HepG2 (cell line): ENCODE measurements around the gene PTPRN. TPM values are rescaled to one million over a fixed set of nuclear protein-coding genes. Genes with fewer than 3 reads are reported as not detected.

ENCODE experiments used
- CBFB ChIP-seq: sonication (generic); formaldehyde crosslinking; IDR thresholded peaks from 2 replicates; pipeline ENCODE4 v1.4.0; 2020; ENCODE audit warnings: missing genetic modification reagents
- EHMT2 ChIP-seq: fragments of 200-600 bp; sonication (generic); IDR thresholded peaks from 2 replicates; pipeline ENCODE4 v1.7.0; 2017; ENCODE audit warnings: antibody characterized with exemption, low read depth, low read length, borderline replicate concordance
- GMEB1 ChIP-seq: sonication (generic); formaldehyde crosslinking; IDR thresholded peaks from 2 replicates; pipeline ENCODE4 v1.5.1; 2020; ENCODE audit warnings: missing genetic modification reagents, mild to moderate bottlenecking, borderline replicate concordance
- GPBP1L1 ChIP-seq: sonication (generic); formaldehyde crosslinking; IDR thresholded peaks from 2 replicates; pipeline ENCODE4 v1.5.0; 2020; ENCODE audit warnings: mild to moderate bottlenecking, missing genetic modification reagents
- HOXA9 ChIP-seq: sonication (generic); formaldehyde crosslinking; IDR thresholded peaks from 2 replicates; pipeline ENCODE4 v1.8.1; 2022; ENCODE audit warnings: missing genetic modification reagents, mild to moderate bottlenecking, moderate library complexity, borderline replicate concordance
- JUND ChIP-seq: sonication (generic); formaldehyde crosslinking; IDR thresholded peaks from 2 replicates; pipeline ENCODE4 v1.8.0; 2022; ENCODE audit warnings: mild to moderate bottlenecking, missing genetic modification reagents
- KDM2A ChIP-seq: sonication (generic); formaldehyde crosslinking; IDR thresholded peaks from 2 replicates; pipeline ENCODE4 v1.4.0; 2020; ENCODE audit warnings: low read depth, missing genetic modification reagents, borderline replicate concordance
- KLF16 ChIP-seq, 2 experiments: sonication (generic) in 1 of 2; formaldehyde crosslinking in 1 of 2; IDR thresholded peaks; 2 replicates each; pipeline versions ENCODE4 v1.6.1 to v1.8.0; 2016 to 2023; ENCODE audit warnings: missing genetic modification reagents in 2 of 2, missing compliant biosample characterization in 1 of 2
- MTA1 ChIP-seq: sonication (generic); formaldehyde crosslinking; IDR thresholded peaks from 2 replicates; pipeline ENCODE4 v1.4.0; 2020; ENCODE audit warnings: missing genetic modification reagents, mild to moderate bottlenecking, borderline replicate concordance
- PRDM10 ChIP-seq: sonication (generic); formaldehyde crosslinking; IDR thresholded peaks from 2 replicates; pipeline ENCODE4 v1.4.0; 2020; ENCODE audit warnings: low read depth, missing genetic modification reagents
- RARG ChIP-seq: sonication (generic); formaldehyde crosslinking; IDR thresholded peaks from 2 replicates; pipeline ENCODE4 v1.4.0; 2020; ENCODE audit warnings: low read depth, mild to moderate bottlenecking, missing genetic modification reagents
- RFX3 ChIP-seq: IDR thresholded peaks from 2 replicates; pipeline ENCODE4 v1.6.1; 2016; ENCODE audit warnings: missing biosample characterization, missing genetic modification reagents
- SETDB1 ChIP-seq: sonication (generic); formaldehyde crosslinking; IDR thresholded peaks from 2 replicates; pipeline ENCODE4 v1.5.1; 2020; ENCODE audit warnings: missing genetic modification reagents, mild to moderate bottlenecking, borderline replicate concordance
- SYNCRIP ChIP-seq: fragments of 200-400 bp; formaldehyde crosslinking; IDR thresholded peaks from 2 replicates; pipeline ENCODE4 v1.6.1; 2018; ENCODE audit warnings: mild to moderate bottlenecking, low read depth, low read length; ENCODE audit not compliant: insufficient read depth
- TEF ChIP-seq: sonication (generic); formaldehyde crosslinking; IDR thresholded peaks from 2 replicates; pipeline ENCODE4 v1.5.0; 2020; ENCODE audit warnings: missing genetic modification reagents
- ZBTB21 ChIP-seq: sonication (generic); formaldehyde crosslinking; IDR thresholded peaks from 2 replicates; pipeline ENCODE4 v1.4.0; 2020; ENCODE audit warnings: missing genetic modification reagents
- ZNF337 ChIP-seq: sonication (generic); formaldehyde crosslinking; IDR thresholded peaks from 2 replicates; pipeline ENCODE4 v1.5.1; 2020; ENCODE audit warnings: missing genetic modification reagents, low read depth, mild to moderate bottlenecking, borderline replicate concordance
- ZNF468 ChIP-seq: sonication (generic); formaldehyde crosslinking; IDR thresholded peaks from 2 replicates; pipeline ENCODE4 v1.8.0; 2022; ENCODE audit warnings: mild to moderate bottlenecking, moderate library complexity, missing genetic modification reagents
- ZNF7 ChIP-seq: IDR thresholded peaks from 2 replicates; pipeline ENCODE4 v1.6.1; 2016; ENCODE audit warnings: missing biosample characterization, missing genetic modification reagents
- ZNF777 ChIP-seq: sonication (generic); formaldehyde crosslinking; IDR thresholded peaks from 2 replicates; pipeline ENCODE4 v1.4.0; 2020; ENCODE audit warnings: missing genetic modification reagents
- ZNF883 ChIP-seq: sonication (generic); formaldehyde crosslinking; IDR thresholded peaks from 2 replicates; pipeline ENCODE4 v1.5.1; 2020; ENCODE audit warnings: mild to moderate bottlenecking, missing genetic modification reagents; ENCODE audit errors: not compliant biosample characterization
- polyA plus RNA-seq, 8 experiments: library from polyadenylated mRNA; depleted of rRNA in 3 of 8; stranded (reverse) in 7 of 8; unstranded in 1 of 8; fragments of >200 nt; fragmentation: Illumina TruSeq in 4 of 8; extraction: Trizol in 4 of 8; gene quantifications; 2 replicates each; pipeline versions ENCODE4 v1.2.1 to v1.2.3, GENCODE V29; 2011 to 2016; ENCODE audit warnings: low read depth in 4 of 8, missing spikeins in 1 of 8, mixed read lengths in 1 of 8; ENCODE audit not compliant: insufficient read depth in 1 of 8
- total RNA-seq, 5 experiments: library from RNA; depleted of rRNA; stranded (reverse); fragments of >200 nt; fragmentation: Illumina TruSeq; extraction: Trizol; gene quantifications; 2 replicates each; pipeline ENCODE4 v1.2.3, GENCODE V29; 2016; ENCODE audit warnings: low read depth in 1 of 5

The PTPRN gene
- total and polyA plus RNA-seq, 2 of the 13 experiments (the other 11 are each of a cell fraction or from before 2014, with no cell fraction given) = 0.26 TPM; not detected in 1

- TF ChIP-seq GMEB1 (CRISPR knock-in tag) (peak; percentile 49; the same call in 1 of the 2 replicates), ZBTB21 (peak; percentile 31), ZNF883 (CRISPR knock-in tag) (no peak), RFX3 (no peak), KLF16 (CRISPR knock-in tag; IDR thresholded peaks at IDR 0.05) (peak in 1 of 2 experiments; percentile 55; a peak in 1 of 4 replicates), ZNF777 (CRISPR knock-in tag) (no peak), KDM2A (no peak), ZNF7 (CRISPR knock-in tag) (no peak), CBFB (CRISPR knock-in tag) (0 out of 2 replicates have a peak, but pooled peaks have one; percentile 14), MTA1 (CRISPR knock-in tag) (peak; percentile 64; the same call in 1 of the 2 replicates), ZNF337 (0 out of 2 replicates have a peak, but pooled peaks have one; percentile 76), GPBP1L1 (CRISPR knock-in tag) (no peak), HOXA9 (CRISPR knock-in tag) (no peak), EHMT2 (no peak), JUND (CRISPR knock-in tag) (no peak), TEF (CRISPR knock-in tag) (no peak), SYNCRIP (no peak), RARG (CRISPR knock-in tag) (0 out of 2 replicates have a peak, but pooled peaks have one; percentile 24), ZNF468 (0 out of 2 replicates have a peak, but pooled peaks have one; percentile 50), SETDB1 (no peak), PRDM10 (CRISPR knock-in tag) (peak; percentile 52; the same call in 1 of the 2 replicates)
Observed at GRCh38 chr2:219249203-219249980, 59.8 kb downstream of the PTPRN start (continued).
